WI38 (cell line): ENCODE measurements around the gene SH3BP4.

ENCODE experiments used
- H3K4me3 ChIP-seq: 2 replicates; pipeline ENCODE4 v1.5.1; 2011; ENCODE audit warnings: low read depth, mild to moderate bottlenecking, control low read depth, low read length
- CTCF ChIP-seq: IDR thresholded peaks from 2 replicates; pipeline ENCODE4 v1.5.1; 2012; ENCODE audit warnings: low read depth, mild to moderate bottlenecking, control low read depth, low read length

SH3BP4 gene

GRCh38 chr2:235045973-235046343 lies 94.1 kb downstream of the SH3BP4 start:
- no peak overlapping the region for H3K4me3 ChIP-seq
- TF ChIP-seq CTCF = no peak

- TF ChIP-seq CTCF = no peak
- no peak overlapping the region for H3K4me3 ChIP-seq
Measured at GRCh38 chr2:235046589-235046988, 94.8 kb downstream of the SH3BP4 start.

GRCh38 chr2:235047171-235048160 lies 95.6 kb downstream of the SH3BP4 start:
- TF ChIP-seq CTCF = no peak
- H3K4me3 ChIP-seq = no peak overlapping the region

GRCh38 chr2:235048549-235048948 lies 96.7 kb downstream of the SH3BP4 start:
- no peak overlapping the region for H3K4me3 ChIP-seq
- TF ChIP-seq CTCF = no peak

GRCh38 chr2:235049069-235049468 lies 97.3 kb downstream of the SH3BP4 start:
- H3K4me3 ChIP-seq = no peak overlapping the region
- TF ChIP-seq CTCF = no peak

GRCh38 chr2:235049719-235050118 lies 97.9 kb downstream of the SH3BP4 start:
- H3K4me3 ChIP-seq = no peak overlapping the region
- no peak for TF ChIP-seq CTCF

- no peak for TF ChIP-seq CTCF
- no peak overlapping the region for H3K4me3 ChIP-seq
Measured at GRCh38 chr2:235050980-235051351, 99.1 kb downstream of the SH3BP4 start.
